GM18499 (cell line): ENCODE data around the gene MMP15.
"Not testable (repeated sequence)": the region's sequence is repeated elsewhere in the genome, so short reads cannot be mapped to it uniquely, and the experiment has no call there.

Source experiments
- ATAC-seq: cut with Tn5 transposase; IDR thresholded peaks from one replicate; pipeline ENCODE4 v1.9.1; 2021; ENCODE audit warnings: moderate number of reproducible peaks; ENCODE audit not compliant: insufficient read depth, unreplicated experiment

The MMP15 gene

GRCh38 chr16:57995721-57996405 is 29.7 kb upstream of the MMP15 start:
- ATAC-seq: no peak

- ATAC-seq: no peak
Measured at GRCh38 chr16:57996406-57997175, 29.0 kb upstream of the MMP15 start.

DNA sequence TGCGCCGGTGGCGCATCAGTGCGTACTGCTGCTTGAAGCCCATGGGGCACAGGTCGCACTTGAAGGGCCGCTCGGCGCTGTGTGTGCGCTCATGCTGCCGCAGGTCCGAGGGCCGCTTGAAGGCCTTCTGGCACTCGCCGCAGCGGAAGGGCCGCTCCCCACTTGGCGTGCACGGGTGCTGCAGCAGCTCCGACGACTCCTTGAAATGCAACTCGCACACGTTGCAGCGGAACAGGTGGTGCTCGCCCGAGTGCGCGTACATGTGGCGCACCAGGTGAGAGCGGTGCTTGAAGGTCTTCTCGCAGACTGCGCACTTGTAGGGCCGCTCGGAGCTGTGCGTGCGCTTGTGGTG is 28.4 kb upstream of the MMP15 start:
- no peak for ATAC-seq

- no peak for ATAC-seq
Measured at GRCh38 chr16:57997528-57998265, 27.9 kb upstream of the MMP15 start.

- ATAC-seq: no peak
Measured at GRCh38 chr16:57998486-57998885, 27.1 kb upstream of the MMP15 start.

GRCh38 chr16:57998992-57999365 is 26.6 kb upstream of the MMP15 start:
- ATAC-seq: no peak

GRCh38 chr16:57999366-57999970 is 26.1 kb upstream of the MMP15 start:
- ATAC-seq: no peak

DNA sequence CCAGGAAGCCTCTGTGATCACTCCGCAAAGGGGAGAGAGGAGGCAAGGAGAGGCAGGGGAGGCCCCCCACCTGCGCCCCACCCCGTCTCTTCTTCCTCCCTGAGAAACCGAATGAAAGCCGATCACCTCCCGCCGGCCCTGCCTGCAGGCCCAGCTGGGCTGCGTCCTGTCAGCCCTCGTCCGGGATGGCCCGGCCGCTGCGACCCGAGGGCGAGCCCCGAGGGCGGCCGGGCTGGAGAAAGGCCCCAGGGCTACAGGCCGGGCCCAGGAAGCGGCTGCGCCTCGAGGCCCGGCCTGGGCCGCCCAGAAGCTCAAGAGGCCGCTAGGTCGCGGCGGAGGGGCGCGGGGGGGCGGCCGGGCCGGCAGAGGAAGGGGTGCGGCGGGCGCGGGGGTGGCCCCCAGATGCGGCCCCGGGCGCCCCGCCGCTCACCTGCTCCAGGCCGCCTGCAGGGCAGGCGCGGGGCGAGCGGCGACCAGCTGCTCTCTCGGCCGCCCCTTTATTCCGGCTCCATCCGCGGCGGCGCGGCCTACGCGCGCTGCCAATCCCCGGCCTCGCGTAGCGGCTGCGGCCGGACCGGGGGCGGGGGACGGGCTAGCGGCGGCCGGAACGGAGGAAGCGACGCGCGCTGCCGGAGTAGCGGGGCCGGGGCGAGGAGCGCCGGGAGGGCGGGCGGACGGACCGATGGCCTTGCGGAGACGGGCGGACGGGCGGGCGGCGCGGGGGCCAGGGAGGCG is 25.4 kb upstream of the MMP15 start, which contains the start of gene ZNF319:
TSS of gene ZNF319 (minus strand) at position 702 of the 735 bp plus-strand sequence. CDS start 2,407 bp downstream, outside the sequence.
- no peak for ATAC-seq

DNA sequence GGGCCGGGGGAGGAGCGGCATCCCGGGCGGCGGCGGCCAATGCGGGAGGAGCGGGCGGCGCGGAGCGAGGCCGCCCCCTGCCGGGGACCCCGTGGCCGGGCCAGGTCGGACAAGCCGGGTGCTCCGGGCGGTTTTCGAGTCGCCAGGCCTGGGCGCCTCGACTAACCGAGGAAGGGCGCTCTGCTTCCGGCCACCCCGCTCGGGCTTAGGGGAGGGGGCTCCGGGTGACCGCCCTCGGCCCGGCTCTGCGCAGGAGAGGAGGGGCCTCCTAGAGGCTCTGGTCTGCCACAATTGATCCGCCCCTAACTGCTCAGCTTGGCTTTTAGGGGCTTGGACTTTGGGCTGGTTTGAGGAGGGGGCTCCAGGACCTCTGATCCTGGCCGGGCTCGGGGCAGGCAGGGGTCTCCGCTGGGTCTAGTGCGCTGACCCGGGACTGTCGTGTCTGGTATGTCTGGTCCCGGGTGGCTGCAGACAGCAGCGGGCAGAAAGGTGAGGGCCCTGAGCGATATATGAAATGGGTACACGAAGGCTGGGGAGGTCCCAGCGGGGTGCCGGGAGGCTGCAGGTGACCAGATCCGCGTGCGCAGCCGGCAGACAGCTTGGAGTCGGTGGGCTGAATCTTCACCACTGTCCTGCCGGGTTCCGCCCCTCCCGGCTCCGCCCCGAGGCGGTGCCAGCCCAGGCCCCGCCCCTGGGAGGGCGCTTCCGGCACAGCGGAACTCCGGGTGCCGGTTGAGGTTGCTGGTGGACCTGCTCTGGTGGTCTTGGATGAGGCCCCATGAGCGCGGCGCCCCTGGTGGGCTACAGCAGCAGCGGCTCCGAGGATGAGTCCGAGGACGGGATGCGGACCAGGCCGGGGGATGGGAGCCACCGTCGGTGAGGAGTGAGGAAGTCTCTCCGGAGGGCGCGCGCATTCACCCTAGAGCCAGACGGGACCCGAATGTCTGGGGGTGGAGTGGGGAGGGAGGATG is 24.6 kb upstream of the MMP15 start, which contains the start of gene USB1:
TSS of gene USB1 (plus strand) at position 702 of the 971 bp plus-strand sequence. CDS start at position 779, 77 bp downstream.
- peak; percentile 67 for ATAC-seq

GRCh38 chr16:58001781-58002415 is 23.7 kb upstream of the MMP15 start:
- no peak for ATAC-seq

GRCh38 chr16:58002416-58002800 is 23.1 kb upstream of the MMP15 start:
- ATAC-seq: no peak

DNA sequence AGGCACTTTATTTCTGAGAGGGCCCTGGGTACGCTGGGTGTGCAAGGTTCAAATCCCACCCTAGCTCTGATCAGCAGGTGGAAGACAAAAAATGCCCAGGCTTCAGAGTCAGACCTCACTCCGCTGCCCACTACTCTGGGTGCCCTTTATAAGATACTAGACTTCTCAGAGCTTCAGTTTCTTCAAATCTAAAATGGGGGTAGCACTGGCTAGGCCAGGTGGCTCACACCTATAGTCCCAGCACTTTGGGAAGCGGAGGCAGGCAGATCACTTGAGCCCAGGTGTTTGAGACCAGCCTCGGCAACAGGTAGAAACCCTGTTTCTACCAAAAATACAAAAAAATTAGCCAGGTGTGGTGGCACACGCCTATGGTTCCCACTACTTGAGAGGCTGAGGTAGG is 22.6 kb upstream of the MMP15 start:
- ATAC-seq: no peak

DNA sequence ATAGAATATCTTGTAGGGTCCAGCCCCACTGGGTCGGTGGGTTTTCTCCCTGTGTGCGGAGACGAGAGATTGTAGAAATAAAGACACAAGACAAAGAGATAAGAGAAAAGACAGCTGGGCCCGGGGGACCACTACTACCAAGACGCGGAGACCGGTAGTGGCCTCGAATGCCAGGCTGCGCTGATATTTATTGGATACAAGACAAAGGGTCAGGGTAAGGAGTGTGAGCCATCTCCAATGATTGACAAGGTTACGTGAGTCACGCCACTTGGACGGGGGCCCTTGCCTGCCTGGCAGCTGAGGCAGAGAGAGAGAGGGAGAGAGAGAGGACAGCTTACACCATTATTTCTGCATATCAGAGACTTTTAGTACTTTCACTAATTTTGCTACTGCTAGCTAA is 20.8 kb upstream of the MMP15 start:
- ATAC-seq: not testable (repeated sequence)

- no peak for ATAC-seq
Measured at GRCh38 chr16:58009856-58010416, 15.6 kb upstream of the MMP15 start.

- ATAC-seq: no peak
Measured at GRCh38 chr16:58010886-58011285, 14.7 kb upstream of the MMP15 start.

DNA sequence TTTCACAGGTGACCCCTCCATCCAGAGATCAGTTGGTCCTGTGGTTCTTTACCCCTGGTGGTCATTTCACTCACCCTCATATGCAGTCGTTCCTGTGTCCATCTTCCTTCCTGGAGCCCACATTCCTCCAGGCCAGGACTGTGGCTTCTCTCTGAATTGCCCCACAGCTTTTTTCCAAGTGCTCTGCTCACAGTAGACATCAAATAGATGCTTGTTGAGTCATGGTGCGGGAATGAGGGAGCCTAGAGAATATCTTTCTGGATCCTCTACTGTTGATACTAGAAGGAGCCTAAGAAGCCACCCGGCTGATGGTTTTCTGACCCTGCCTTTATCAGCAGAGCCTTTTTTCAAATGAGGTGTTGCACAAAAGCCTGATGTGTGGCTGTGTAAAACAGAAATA is 13.9 kb upstream of the MMP15 start:
- ATAC-seq: no peak

GRCh38 chr16:58012481-58012880 is 13.1 kb upstream of the MMP15 start:
- no peak for ATAC-seq
